ENCODE results near the gene IRAK2.

DNA sequence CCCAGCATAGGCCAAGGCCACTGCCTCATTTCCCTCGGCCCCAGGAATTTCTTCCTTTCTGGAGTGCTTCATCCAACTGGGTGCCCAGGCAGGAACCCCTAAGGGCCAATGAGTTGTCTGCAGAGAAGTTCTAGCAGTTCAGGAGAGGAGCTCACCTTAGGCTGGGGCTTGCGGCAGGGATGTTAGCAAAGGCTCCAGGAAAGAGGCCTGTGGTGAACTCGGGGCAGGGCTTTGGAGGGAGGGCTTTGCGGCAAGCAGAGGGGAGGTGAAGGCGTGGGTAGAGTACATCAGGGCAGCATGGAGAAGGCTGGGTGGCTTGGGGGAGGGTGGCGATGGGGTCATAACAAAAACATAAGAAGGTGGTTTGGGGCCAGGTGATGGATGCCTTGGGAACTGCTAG, 126.9 kb downstream of the IRAK2 start:
- TF ChIP-seq, protein P1, sequence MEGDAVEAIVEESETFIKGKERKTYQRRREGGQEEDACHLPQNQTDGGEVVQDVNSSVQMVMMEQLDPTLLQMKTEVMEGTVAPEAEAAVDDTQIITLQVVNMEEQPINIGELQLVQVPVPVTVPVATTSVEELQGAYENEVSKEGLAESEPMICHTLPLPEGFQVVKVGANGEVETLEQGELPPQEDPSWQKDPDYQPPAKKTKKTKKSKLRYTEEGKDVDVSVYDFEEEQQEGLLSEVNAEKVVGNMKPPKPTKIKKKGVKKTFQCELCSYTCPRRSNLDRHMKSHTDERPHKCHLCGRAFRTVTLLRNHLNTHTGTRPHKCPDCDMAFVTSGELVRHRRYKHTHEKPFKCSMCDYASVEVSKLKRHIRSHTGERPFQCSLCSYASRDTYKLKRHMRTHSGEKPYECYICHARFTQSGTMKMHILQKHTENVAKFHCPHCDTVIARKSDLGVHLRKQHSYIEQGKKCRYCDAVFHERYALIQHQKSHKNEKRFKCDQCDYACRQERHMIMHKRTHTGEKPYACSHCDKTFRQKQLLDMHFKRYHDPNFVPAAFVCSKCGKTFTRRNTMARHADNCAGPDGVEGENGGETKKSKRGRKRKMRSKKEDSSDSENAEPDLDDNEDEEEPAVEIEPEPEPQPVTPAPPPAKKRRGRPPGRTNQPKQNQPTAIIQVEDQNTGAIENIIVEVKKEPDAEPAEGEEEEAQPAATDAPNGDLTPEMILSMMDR (IDR thresholded peaks at IDR 0.05; ENCODE audit: poor library complexity): no peak
- TF ChIP-seq EZH2phosphoT487 (IDR thresholded peaks at IDR 0.05; ENCODE audit: low read depth, severe bottlenecking, unreplicated experiment) (no peak), EZH2 (IDR thresholded peaks at IDR 0.05; ENCODE audit: borderline replicate concordance) (no peak)
